Smooth muscle cell (in vitro differentiated cells): ENCODE measurements around the gene SF3B5. TPM values are rescaled to one million over a fixed set of nuclear protein-coding genes. Genes with fewer than 3 reads are reported as not detected.

Experiments used
- polyA plus RNA-seq: library from polyadenylated mRNA; unstranded; fragments of >200 nt; fragmentation: Nextera tagmentation; extraction: Ambion mirVana; gene quantifications from 2 replicates; pipeline ENCODE4 v1.2.1, GENCODE V29; 2016
- total RNA-seq: library from RNA; depleted of rRNA; stranded (reverse); fragments of >200 nt; gene quantifications from 2 replicates; pipeline ENCODE4 v1.2.3, GENCODE V29; 2014

The SF3B5 gene
- total and polyA plus RNA-seq, 2 experiments from 2014 or later: 156 to 189 TPM

Other genes with a start within 250 kb of the SF3B5 start
- gene ZC2HC1B, start 231.1 kb downstream of the SF3B5 start, total RNA-seq: not detected in 2 replicates
- gene ZC2HC1B, start 231.1 kb downstream of the SF3B5 start, polyA plus RNA-seq: not detected in 2 replicates
- gene PLAGL1, start 87.3 kb downstream of the SF3B5 start, total RNA-seq: 99.7 and 102 TPM in 2 replicates
- 130 and 138 TPM in 2 replicates for gene PLAGL1, start 87.3 kb downstream of the SF3B5 start, polyA plus RNA-seq
- gene STX11, start 54.9 kb upstream of the SF3B5 start, total RNA-seq: 0.27 and 0.72 TPM in 2 replicates
- 0.53 and 1.3 TPM in 2 replicates for gene STX11, start 54.9 kb upstream of the SF3B5 start, polyA plus RNA-seq
- 35.9 and 47.3 TPM in 2 replicates for gene UTRN, start 189.8 kb upstream of the SF3B5 start, total RNA-seq
- 12.6 and 25.2 TPM in 2 replicates for gene UTRN, start 189.8 kb upstream of the SF3B5 start, polyA plus RNA-seq